Caco-2 (cell line): ENCODE data around the gene CEP85L. TPM values are rescaled to one million over a fixed set of nuclear protein-coding genes. Genes with fewer than 3 reads are reported as not detected.

ENCODE experiments used
- BruUV-seq: library from RNA; stranded (reverse); fragments of 400-500 nt; replicated peaks from 2 replicates; lab custom pipeline; 2021; lab: Mats Ljungman, UMichigan
- CTCF ChIA-PET: fragments of 300-600 bp; sonication (Branson Sonifier 250); formaldehyde crosslinking; loops from one replicate; lab custom pipeline; 2022; ENCODE audit warnings: antibody characterized with exemption; lab: Charles Lee
- POLR2A ChIA-PET: fragments of 300-600 bp; sonication (Branson Sonifier 250); formaldehyde crosslinking; loops from one replicate; lab custom pipeline; 2022; ENCODE audit warnings: antibody characterized with exemption; lab: Charles Lee
- DNase-seq, 2 experiments: peaks; one replicate each; pipeline versions ENCODE4 v3.0.0 to v3.0.0-alpha.2; 2020 to 2022
- H3K27me3 ChIP-seq: replicated peaks from 2 replicates; pipeline ENCODE4 v1.6.0; 2011; ENCODE audit warnings: low read length; ENCODE audit not compliant: control insufficient read depth, insufficient read depth
- H3K36me3 ChIP-seq: 2 replicates; pipeline ENCODE4 v1.5.1; 2011; ENCODE audit warnings: low read length; ENCODE audit not compliant: control insufficient read depth, insufficient read depth
- H3K4me1 ChIP-seq: fragments of 250-450 bp; sonication (Bioruptor Pico); 2 replicates; pipeline ENCODE4 v1.5.1; 2020; ENCODE audit warnings: mild to moderate bottlenecking
- H3K4me3 ChIP-seq: 2 replicates; pipeline ENCODE4 v1.5.1; 2011; ENCODE audit warnings: low read depth, mild to moderate bottlenecking, control low read depth, low read length
- H3K9me3 ChIP-seq: fragments of 250-450 bp; sonication (Bioruptor Pico); 2 replicates; pipeline ENCODE4 v1.5.1; 2020; ENCODE audit warnings: mild to moderate bottlenecking, moderate library complexity
- H3K27ac Mint-ChIP-seq: one replicate; pipeline ENCODE4 v1.8.0; 2022; ENCODE audit warnings: mixed read lengths; ENCODE audit not compliant: unreplicated experiment
- H3K27me3 Mint-ChIP-seq: one replicate; pipeline ENCODE4 v1.8.0; 2022; ENCODE audit warnings: mixed read lengths; ENCODE audit not compliant: insufficient read depth, unreplicated experiment
- H3K36me3 Mint-ChIP-seq: one replicate; pipeline ENCODE4 v1.8.0; 2022; ENCODE audit warnings: mild to moderate bottlenecking, mixed read lengths; ENCODE audit not compliant: insufficient read depth, unreplicated experiment
- H3K4me1 Mint-ChIP-seq: one replicate; pipeline ENCODE4 v1.8.0; 2022; ENCODE audit warnings: low read depth, mixed read lengths; ENCODE audit not compliant: unreplicated experiment
- H3K4me3 Mint-ChIP-seq: one replicate; pipeline ENCODE4 v1.8.0; 2022; ENCODE audit warnings: mild to moderate bottlenecking, moderate library complexity, mixed read lengths; ENCODE audit not compliant: unreplicated experiment
- H3K9me3 Mint-ChIP-seq: one replicate; pipeline ENCODE4 v1.8.0; 2022; ENCODE audit warnings: mixed read lengths; ENCODE audit not compliant: unreplicated experiment
- intact Hi-C: fragments of 100-400 bp; cut with micrococcal nuclease; formaldehyde crosslinking; loops from one replicate; pipeline ENCODE4 v1.10.0; 2022; ENCODE audit not compliant: unreplicated experiment
- total RNA-seq: library from RNA; stranded (reverse); gene quantifications from 2 replicates; pipeline ENCODE4 v1.2.3, GENCODE V29; 2022
- TF ChIP-seq, protein P1 (sequence below), 2 experiments: fragments of 200-600 bp in 1 of 2; IDR thresholded peaks; 1 replicate in 1 of 2; 2 replicates in 1 of 2; pipeline versions ENCODE4 v1.5.1 to v1.8.0; 2011 to 2022; ENCODE audit warnings: antibody characterized with exemption in 1 of 2, control low read depth in 1 of 2, inconsistent platforms in 1 of 2, low read depth in 1 of 2, low read length in 1 of 2, mild to moderate bottlenecking in 1 of 2, moderate library complexity in 1 of 2; ENCODE audit not compliant: insufficient read depth in 1 of 2, severe bottlenecking in 1 of 2, unreplicated experiment in 1 of 2

Gene CEP85L
- total RNA-seq, 1 experiment from 2014 or later, result 0.29 TPM

GRCh38 chr6:118594877-118595276 is 56.5 kb downstream of the CEP85L start:
- BruUV-seq, result no TSS peak
- Histone ChIP-seq H3K4me1 (no peaks in the 10 kb centered on the region), H3K4me3 (no peak overlapping the region), H3K36me3 (no peaks in the 10 kb centered on the region), H3K9me3 (no peaks in the 10 kb centered on the region), H3K27me3 (no peaks in the 10 kb centered on the region)
- no peak for DNase-seq
- H3K27me3 Mint-ChIP-seq, result no peaks in the 10 kb centered on the region
- H3K36me3 Mint-ChIP-seq, result no peaks in the 10 kb centered on the region
- POLR2A ChIA-PET, result no interaction called here
- H3K9me3 Mint-ChIP-seq, result no peaks in the 10 kb centered on the region
- H3K4me3 Mint-ChIP-seq, result no peak overlapping the region
- CTCF ChIA-PET, result no interaction called here
- intact Hi-C loops, result no loop called here
- H3K4me1 Mint-ChIP-seq, result no peaks in the 10 kb centered on the region
- H3K27ac Mint-ChIP-seq, result no peak overlapping the region
- TF ChIP-seq, protein P1, sequence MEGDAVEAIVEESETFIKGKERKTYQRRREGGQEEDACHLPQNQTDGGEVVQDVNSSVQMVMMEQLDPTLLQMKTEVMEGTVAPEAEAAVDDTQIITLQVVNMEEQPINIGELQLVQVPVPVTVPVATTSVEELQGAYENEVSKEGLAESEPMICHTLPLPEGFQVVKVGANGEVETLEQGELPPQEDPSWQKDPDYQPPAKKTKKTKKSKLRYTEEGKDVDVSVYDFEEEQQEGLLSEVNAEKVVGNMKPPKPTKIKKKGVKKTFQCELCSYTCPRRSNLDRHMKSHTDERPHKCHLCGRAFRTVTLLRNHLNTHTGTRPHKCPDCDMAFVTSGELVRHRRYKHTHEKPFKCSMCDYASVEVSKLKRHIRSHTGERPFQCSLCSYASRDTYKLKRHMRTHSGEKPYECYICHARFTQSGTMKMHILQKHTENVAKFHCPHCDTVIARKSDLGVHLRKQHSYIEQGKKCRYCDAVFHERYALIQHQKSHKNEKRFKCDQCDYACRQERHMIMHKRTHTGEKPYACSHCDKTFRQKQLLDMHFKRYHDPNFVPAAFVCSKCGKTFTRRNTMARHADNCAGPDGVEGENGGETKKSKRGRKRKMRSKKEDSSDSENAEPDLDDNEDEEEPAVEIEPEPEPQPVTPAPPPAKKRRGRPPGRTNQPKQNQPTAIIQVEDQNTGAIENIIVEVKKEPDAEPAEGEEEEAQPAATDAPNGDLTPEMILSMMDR (IDR thresholded peaks at IDR 0.05; ENCODE audit: insufficient read depth in 1 of 2, low read depth in 1 of 2, low read length in 1 of 2, severe bottlenecking in 1 of 2, unreplicated experiment in 1 of 2), result no peak

DNA sequence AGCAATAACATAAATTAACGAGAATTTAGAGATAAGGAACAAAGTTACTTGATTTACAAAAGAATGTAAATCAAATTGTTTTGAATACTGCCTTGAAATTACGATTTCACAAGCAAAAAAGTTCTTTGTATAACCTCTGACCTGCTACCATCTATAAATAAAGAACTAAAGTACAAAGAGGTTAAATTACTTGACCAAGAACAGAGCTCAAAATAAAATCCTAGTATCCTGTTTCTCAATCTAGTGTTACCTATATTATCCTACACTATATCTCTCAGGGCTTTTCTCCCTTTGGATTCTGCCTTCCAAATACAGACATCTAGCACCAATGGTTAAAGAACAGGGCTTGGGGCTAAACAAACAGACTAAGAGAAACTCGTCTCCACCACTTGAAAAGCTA is 59.5 kb downstream of the CEP85L start:
- H3K4me1 ChIP-seq, result no peaks in the 10 kb centered on the region
- Mint-ChIP-seq H3K36me3 (no peaks in the 10 kb centered on the region), H3K9me3 (no peaks in the 10 kb centered on the region), H3K4me3 (no peak overlapping the region), H3K4me1 (no peaks in the 10 kb centered on the region), H3K27me3 (peaks cover 4% of the 10 kb centered on the region), H3K27ac (no peak overlapping the region)
- intact Hi-C loops, result no loop called here
- no peaks in the 10 kb centered on the region for H3K27me3 ChIP-seq
- no peak for DNase-seq
- ChIA-PET CTCF (interaction anchor here (0.6 kb wide), 1 partner anchor 208 kb away, joined by 3 read pairs; no protein-coding TSS in a partner anchor), POLR2A (no interaction called here)
- no TSS peak for BruUV-seq
- no peak overlapping the region for H3K4me3 ChIP-seq
- H3K9me3 ChIP-seq, result no peaks in the 10 kb centered on the region
- TF ChIP-seq, protein P1 (IDR thresholded peaks at IDR 0.05; ENCODE audit: insufficient read depth in 1 of 2, low read depth in 1 of 2, low read length in 1 of 2, severe bottlenecking in 1 of 2, unreplicated experiment in 1 of 2), result no peak
- no peaks in the 10 kb centered on the region for H3K36me3 ChIP-seq

GRCh38 chr6:118589649-118590365 is 61.6 kb downstream of the CEP85L start:
- DNase-seq, result no peak
- Mint-ChIP-seq H3K4me3 (no peak overlapping the region), H3K4me1 (no peaks in the 10 kb centered on the region), H3K36me3 (no peaks in the 10 kb centered on the region), H3K27me3 (peaks cover 4% of the 10 kb centered on the region), H3K27ac (no peak overlapping the region), H3K9me3 (no peaks in the 10 kb centered on the region)
- H3K9me3 ChIP-seq, result no peaks in the 10 kb centered on the region
- TF ChIP-seq, protein P1 (IDR thresholded peaks at IDR 0.05; ENCODE audit: insufficient read depth in 1 of 2, low read depth in 1 of 2, low read length in 1 of 2, severe bottlenecking in 1 of 2, unreplicated experiment in 1 of 2), result no peak
- ChIA-PET CTCF (no interaction called here), POLR2A (no interaction called here)
- no TSS peak for BruUV-seq
- H3K4me1 ChIP-seq, result no peaks in the 10 kb centered on the region
- no peak overlapping the region for H3K4me3 ChIP-seq
- H3K27me3 ChIP-seq, result no peaks in the 10 kb centered on the region
- intact Hi-C loops, result no loop called here
- no peaks in the 10 kb centered on the region for H3K36me3 ChIP-seq
